NT2/D1 (cell line): Measurements from ENCODE around the gene ZNF862.

Source experiments
- YY1 ChIP-seq: IDR thresholded peaks from 2 replicates; pipeline ENCODE4 v1.6.1; 2011; ENCODE audit not compliant: insufficient read length, insufficient read depth
- ZNF274 ChIP-seq: IDR thresholded peaks from 2 replicates; pipeline ENCODE4 v1.6.1; 2011; ENCODE audit warnings: mild to moderate bottlenecking, low read depth, low read length

GRCh38 chr7:149839933-149840332 is 1.8 kb downstream of the ZNF862 start:
- TF ChIP-seq YY1 (no peak), ZNF274 (no peak)
